ENCODE results near the gene LRRC4C. TPM values are rescaled to one million over a fixed set of nuclear protein-coding genes. Genes with fewer than 3 reads are reported as not detected.

Gene LRRC4C
- total and polyA plus RNA-seq, 10 of the 15 experiments (the other 5 are each of a cell fraction or from before 2014, with no cell fraction given): 1.5 TPM; not detected in 9

DNA sequence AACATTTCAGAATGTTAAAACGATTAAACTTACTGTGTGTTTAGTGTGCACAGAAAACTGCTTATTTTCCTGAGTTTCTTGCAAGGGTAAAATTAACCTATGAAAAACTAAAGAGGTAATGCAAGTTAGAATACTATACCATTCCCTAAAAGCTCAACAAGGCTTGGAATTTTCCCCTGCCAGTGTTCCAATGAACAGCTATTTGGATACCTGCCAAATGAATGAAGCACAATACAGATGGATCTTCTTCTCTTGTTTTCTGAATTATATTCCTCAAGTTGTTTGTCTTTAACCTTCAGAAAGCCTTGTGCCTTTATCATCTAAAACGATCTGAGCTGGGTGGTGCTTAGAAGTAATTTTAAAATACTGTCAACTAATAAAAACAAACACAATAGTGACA, 204.5 kb downstream of the LRRC4C start:
- in situ Hi-C loops (cut with MboI) (no loop called here), intact Hi-C loops (cut with micrococcal nuclease; ENCODE audit: unreplicated experiment) (no loop called here)
- H3K79me2 ChIP-seq (ENCODE audit: control insufficient read depth, insufficient read depth, low read length): no peaks in the 10 kb centered on the region
- ChIA-PET RAD21 (ENCODE audit: unreplicated experiment) (no interaction called here), SMC1A (ENCODE audit: uncharacterized antibody, unreplicated experiment) (interaction anchor here (0.6 to 0.9 kb wide), 2 partner anchors 8 to 21 kb away, joined by 3 read pairs; no protein-coding TSS in a partner anchor), POLR2A (no interaction called here), CTCF (no interaction called here)
- DNase-seq (ENCODE audit: low read depth, low spot score): no peak
- no TSS peak for BruUV-seq (replicated peaks)
- H3K4me2 ChIP-seq (ENCODE audit: control insufficient read depth, insufficient read depth): no peak overlapping the region
- no peak overlapping the region for H3K9ac ChIP-seq (ENCODE audit: control insufficient read depth, insufficient read depth, low read length)
- H3K4me1 ChIP-seq (ENCODE audit: control insufficient read depth, insufficient read depth, low read length): no peaks in the 10 kb centered on the region
- WGBS (ENCODE audit: insufficient coverage, insufficient replicate concordance, low lambda C conversion rate, missing lambda C conversion rate): 0% methylated on average over 2 of the region's 2 CpGs
- no peak for FAIRE-seq
- H3K27ac ChIP-seq (ENCODE audit: control insufficient read depth, insufficient read depth): no peak overlapping the region
- no peaks in the 10 kb centered on the region for H3K27me3 ChIP-seq (replicated peaks in 1 of 2; ENCODE audit: control insufficient read depth in 2 of 2, insufficient read depth in 2 of 2, low read length in 1 of 2)
- H3K36me3 ChIP-seq (ENCODE audit: control insufficient read depth in 2 of 2, insufficient read depth in 2 of 2, low read length in 1 of 2): no peaks in the 10 kb centered on the region
- TF ChIP-seq NFYB (IDR thresholded peaks at IDR 0.05; ENCODE audit: insufficient read depth, low read depth, low read length): no peak
- TF ChIP-seq RB1 (IDR thresholded peaks at IDR 0.05; ENCODE audit: borderline replicate concordance): no peak
- TF ChIP-seq, protein P1, sequence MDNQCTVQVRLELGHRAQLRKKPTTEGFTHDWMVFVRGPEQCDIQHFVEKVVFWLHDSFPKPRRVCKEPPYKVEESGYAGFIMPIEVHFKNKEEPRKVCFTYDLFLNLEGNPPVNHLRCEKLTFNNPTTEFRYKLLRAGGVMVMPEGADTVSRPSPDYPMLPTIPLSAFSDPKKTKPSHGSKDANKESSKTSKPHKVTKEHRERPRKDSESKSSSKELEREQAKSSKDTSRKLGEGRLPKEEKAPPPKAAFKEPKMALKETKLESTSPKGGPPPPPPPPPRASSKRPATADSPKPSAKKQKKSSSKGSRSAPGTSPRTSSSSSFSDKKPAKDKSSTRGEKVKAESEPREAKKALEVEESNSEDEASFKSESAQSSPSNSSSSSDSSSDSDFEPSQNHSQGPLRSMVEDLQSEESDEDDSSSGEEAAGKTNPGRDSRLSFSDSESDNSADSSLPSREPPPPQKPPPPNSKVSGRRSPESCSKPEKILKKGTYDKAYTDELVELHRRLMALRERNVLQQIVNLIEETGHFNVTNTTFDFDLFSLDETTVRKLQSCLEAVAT (IDR thresholded peaks at IDR 0.05): no peak
- TF ChIP-seq CHD2 (IDR thresholded peaks at IDR 0.05; ENCODE audit: borderline replicate concordance, low read depth, low read length): no peak
- TF ChIP-seq POLR2AphosphoS2 (IDR thresholded peaks at IDR 0.05; ENCODE audit: low read depth, low read length): no peak
- no peak for TF ChIP-seq JUND (IDR thresholded peaks at IDR 0.05; ENCODE audit: low read depth, low read length)
- TF ChIP-seq ZBTB33 (IDR thresholded peaks at IDR 0.05): no peak
- TF ChIP-seq, protein P2, sequence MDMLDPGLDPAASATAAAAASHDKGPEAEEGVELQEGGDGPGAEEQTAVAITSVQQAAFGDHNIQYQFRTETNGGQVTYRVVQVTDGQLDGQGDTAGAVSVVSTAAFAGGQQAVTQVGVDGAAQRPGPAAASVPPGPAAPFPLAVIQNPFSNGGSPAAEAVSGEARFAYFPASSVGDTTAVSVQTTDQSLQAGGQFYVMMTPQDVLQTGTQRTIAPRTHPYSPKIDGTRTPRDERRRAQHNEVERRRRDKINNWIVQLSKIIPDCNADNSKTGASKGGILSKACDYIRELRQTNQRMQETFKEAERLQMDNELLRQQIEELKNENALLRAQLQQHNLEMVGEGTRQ (IDR thresholded peaks at IDR 0.05; ENCODE audit: borderline replicate concordance, low read depth, low read length): no peak
- TF ChIP-seq ATF3 (IDR thresholded peaks at IDR 0.05; ENCODE audit: borderline replicate concordance, extremely low read depth, low read depth, low read length): no peak
- no peak for TF ChIP-seq ZBED1 (IDR thresholded peaks at IDR 0.05; ENCODE audit: borderline replicate concordance)
- no peak for TF ChIP-seq KLF5 (IDR thresholded peaks at IDR 0.05; ENCODE audit: partially characterized antibody)
- no peak for TF ChIP-seq SIN3A (IDR thresholded peaks at IDR 0.05; ENCODE audit: low read depth, low read length)
- TF ChIP-seq ZNF207 (IDR thresholded peaks at IDR 0.05; ENCODE audit: borderline replicate concordance): no peak
- TF ChIP-seq MTA3 (IDR thresholded peaks at IDR 0.05; ENCODE audit: borderline replicate concordance, low read length): no peak
- no peak for TF ChIP-seq SUZ12 (IDR thresholded peaks at IDR 0.05; ENCODE audit: unreplicated experiment)
- TF ChIP-seq NR2C1 (IDR thresholded peaks at IDR 0.05): no peak
- TF ChIP-seq FOS (IDR thresholded peaks at IDR 0.05; ENCODE audit: borderline replicate concordance, extremely low read depth, insufficient read length): no peak
- H3K4me3 ChIP-seq: no peak overlapping the region
- H4K20me1 ChIP-seq (ENCODE audit: control insufficient read depth, insufficient read depth): no peaks in the 10 kb centered on the region
- H3K9me3 ChIP-seq (replicated peaks; ENCODE audit: control insufficient read depth, insufficient read depth, low read length): no peaks in the 10 kb centered on the region
- no peak overlapping the region for H2AFZ ChIP-seq (ENCODE audit: control insufficient read depth, low read depth, low read length)
- no peak for ATAC-seq
